SK-N-SH treated with all-trans-retinoic acid at 6 μM for 48 hours (cell line): Measurements from ENCODE around the gene GET4.

Experiments
- ATAC-seq: fragments of 200-7000 bp; cut with Tn5 transposase; 3 replicates; pipeline ENCODE4 v1.9.1; 2020; ENCODE audit warnings: mild to moderate bottlenecking, moderate library complexity
- ARNTL ChIP-seq: fragments of 450-650 bp; formaldehyde crosslinking; IDR thresholded peaks from 2 replicates; pipeline ENCODE4 v1.5.0; 2020; ENCODE audit warnings: low read depth, mild to moderate bottlenecking, moderate library complexity, borderline replicate concordance
- BACH2 ChIP-seq: fragments of 250-450 bp; sonication (Bioruptor Pico); IDR thresholded peaks from 2 replicates; pipeline ENCODE4 v1.9.0; 2021; ENCODE audit warnings: mild to moderate bottlenecking, borderline replicate concordance
- CREB5 ChIP-seq: fragments of 250-450 bp; sonication (Bioruptor Pico); IDR thresholded peaks from 2 replicates; pipeline ENCODE4 v1.5.1; 2020; ENCODE audit warnings: low read depth, mild to moderate bottlenecking, moderate library complexity
- CSDC2 ChIP-seq: fragments of 250-450 bp; sonication (Bioruptor Pico); IDR thresholded peaks from 2 replicates; pipeline ENCODE4 v1.5.0; 2020; ENCODE audit warnings: mild to moderate bottlenecking, moderate library complexity
- CSRNP3 ChIP-seq: fragments of 250-450 bp; sonication (Bioruptor Pico); IDR thresholded peaks from 2 replicates; pipeline ENCODE4 v1.5.1; 2021; ENCODE audit warnings: mild to moderate bottlenecking, moderate library complexity
- ESRRG ChIP-seq: fragments of 250-450 bp; sonication (Bioruptor Pico); IDR thresholded peaks from 2 replicates; pipeline ENCODE4 v1.6.1; 2021; ENCODE audit warnings: mild to moderate bottlenecking
- GLIS3 ChIP-seq: fragments of 250-450 bp; sonication (Bioruptor Pico); IDR thresholded peaks from 2 replicates; pipeline ENCODE4 v1.5.0; 2020; ENCODE audit warnings: mild to moderate bottlenecking, moderate library complexity
- ISL1 ChIP-seq: fragments of 250-450 bp; sonication (Bioruptor Pico); IDR thresholded peaks from 2 replicates; pipeline ENCODE4 v2.1.2; 2022; ENCODE audit warnings: mild to moderate bottlenecking, moderate library complexity
- OSR1 ChIP-seq: fragments of 250-450 bp; sonication (Bioruptor Pico); IDR thresholded peaks from 2 replicates; pipeline ENCODE4 v1.8.0; 2022; ENCODE audit warnings: moderate library complexity, mild to moderate bottlenecking, inconsistent platforms
- PPARA ChIP-seq: fragments of 250-450 bp; sonication (Bioruptor Pico); IDR thresholded peaks from 2 replicates; pipeline ENCODE4 v1.5.0; 2020; ENCODE audit warnings: mild to moderate bottlenecking, borderline replicate concordance
- RARB ChIP-seq: fragments of 250-450 bp; sonication (Bioruptor Pico); IDR thresholded peaks from 2 replicates; pipeline ENCODE4 v1.8.0; 2021; ENCODE audit warnings: mild to moderate bottlenecking, moderate library complexity
- SNAI2 ChIP-seq: fragments of 250-450 bp; sonication (Bioruptor Pico); IDR thresholded peaks from 2 replicates; pipeline ENCODE4 v1.5.0; 2020; ENCODE audit warnings: mild to moderate bottlenecking, moderate library complexity
- TCF4 ChIP-seq: fragments of 250-450 bp; sonication (Bioruptor Pico); IDR thresholded peaks from 2 replicates; pipeline ENCODE4 v1.8.0; 2021; ENCODE audit warnings: mild to moderate bottlenecking, moderate library complexity, borderline replicate concordance
- TOX ChIP-seq: fragments of 250-450 bp; sonication (Bioruptor Pico); IDR thresholded peaks from 2 replicates; pipeline ENCODE4 v1.8.0; 2021; ENCODE audit warnings: mild to moderate bottlenecking, moderate library complexity, borderline replicate concordance
- TSHZ2 ChIP-seq: fragments of 250-450 bp; sonication (Bioruptor Pico); IDR thresholded peaks from 2 replicates; pipeline ENCODE4 v1.5.0; 2020; ENCODE audit warnings: mild to moderate bottlenecking, moderate library complexity
- ZC3H10 ChIP-seq: fragments of 250-450 bp; sonication (Bioruptor Pico); IDR thresholded peaks from 2 replicates; pipeline ENCODE4 v1.5.1; 2021; ENCODE audit warnings: mild to moderate bottlenecking, moderate library complexity
- ZFP3 ChIP-seq: fragments of 250-450 bp; sonication (Bioruptor Pico); IDR thresholded peaks from 2 replicates; pipeline ENCODE4 v1.5.0; 2020; ENCODE audit warnings: mild to moderate bottlenecking, moderate library complexity
- ZFP30 ChIP-seq: fragments of 450-650 bp; formaldehyde crosslinking; IDR thresholded peaks from 2 replicates; pipeline ENCODE4 v1.5.0; 2022; ENCODE audit warnings: mild to moderate bottlenecking, moderate library complexity
- ZNF565 ChIP-seq: fragments of 450-650 bp; formaldehyde crosslinking; conservative IDR thresholded peaks from 2 replicates; pipeline ENCODE4 v1.5.0; 2020; ENCODE audit warnings: low read depth, mild to moderate bottlenecking, moderate library complexity
- ZNF8 ChIP-seq: fragments of 450-650 bp; formaldehyde crosslinking; IDR thresholded peaks from 2 replicates; pipeline ENCODE4 v1.5.0; 2020; ENCODE audit warnings: mild to moderate bottlenecking, moderate library complexity

Gene GET4

GRCh38 chr7:908159-908581 lies 31.8 kb downstream of the GET4 start:
- peak; percentile 2 for ATAC-seq
- no peak for TF ChIP-seq TCF4
- TF ChIP-seq TOX (CRISPR knock-in tag), result no peak
- TF ChIP-seq ISL1 (CRISPR knock-in tag), result no peak
- no peak for TF ChIP-seq ARNTL (CRISPR knock-in tag)
- TF ChIP-seq ZFP30 (CRISPR knock-in tag), result no peak
- TF ChIP-seq TSHZ2, result no peak
- TF ChIP-seq, all 23 proteins: peak for 0

- ATAC-seq, result peak; percentile 92
Measured at GRCh38 chr7:908591-909357, 32.4 kb downstream of the GET4 start.

- TF ChIP-seq PPARA, result no peak
- no peak for TF ChIP-seq TCF4
- no peak for TF ChIP-seq ZNF8
- no peak for TF ChIP-seq ZFP30 (CRISPR knock-in tag)
- no peak for TF ChIP-seq GLIS3
- TF ChIP-seq TOX (CRISPR knock-in tag), result no peak
- TF ChIP-seq SNAI2 (CRISPR knock-in tag), result no peak
- TF ChIP-seq CREB5 (CRISPR knock-in tag), result no peak
- ATAC-seq, result peak; percentile 78
Measured at GRCh38 chr7:909358-910329, 33.3 kb downstream of the GET4 start.

- no peak for ATAC-seq
- TF ChIP-seq OSR1 (no peak), BACH2 (CRISPR knock-in tag) (no peak), ZC3H10 (CRISPR knock-in tag) (no peak), CSRNP3 (CRISPR knock-in tag) (no peak), ZNF8 (no peak), ZFP30 (CRISPR knock-in tag) (no peak)
Measured at GRCh38 chr7:910441-910861, 34.1 kb downstream of the GET4 start.

- TF ChIP-seq BACH2 (CRISPR knock-in tag) (no peak), CSDC2 (CRISPR knock-in tag) (no peak), ARNTL (CRISPR knock-in tag) (no peak), TCF4 (no peak), ZNF8 (no peak), RARB (CRISPR knock-in tag) (no peak), ZNF565 (CRISPR knock-in tag) (no peak), TOX (CRISPR knock-in tag) (no peak), SNAI2 (CRISPR knock-in tag) (no peak), ESRRG (CRISPR knock-in tag) (no peak), OSR1 (no peak), ZFP3 (CRISPR knock-in tag) (no peak), GLIS3 (no peak), ZC3H10 (CRISPR knock-in tag) (no peak), PPARA (no peak), CSRNP3 (CRISPR knock-in tag) (no peak), TSHZ2 (no peak)
- no peak for ATAC-seq
Measured at GRCh38 chr7:910931-911431, 34.6 kb downstream of the GET4 start.
